SJSA1 (cell line): ENCODE data around the gene CCDC71. TPM values are rescaled to one million over a fixed set of nuclear protein-coding genes. Genes with fewer than 3 reads are reported as not detected.

Source experiments
- DNase-seq, 2 experiments: peaks; one replicate each; pipeline ENCODE4 v3.0.0-alpha.2; 2015 to 2020; ENCODE audit warnings: low spot score in 2 of 2, low read depth in 1 of 2
- H3K27ac ChIP-seq: fragments of 250-450 bp; sonication (Bioruptor Pico); 2 replicates; pipeline ENCODE4 v1.5.1; 2020; ENCODE audit warnings: mild to moderate bottlenecking, moderate library complexity
- H3K27me3 ChIP-seq: fragments of 250-450 bp; sonication (Bioruptor Pico); replicated peaks from 2 replicates; pipeline ENCODE4 v1.5.1; 2020; ENCODE audit warnings: mild to moderate bottlenecking, moderate library complexity
- H3K36me3 ChIP-seq: fragments of 250-450 bp; sonication (Bioruptor Pico); 2 replicates; pipeline ENCODE4 v1.5.1; 2020; ENCODE audit warnings: mild to moderate bottlenecking
- H3K4me1 ChIP-seq: fragments of 250-450 bp; sonication (Bioruptor Pico); replicated peaks from 2 replicates; pipeline ENCODE4 v1.6.1; 2021; ENCODE audit warnings: mild to moderate bottlenecking
- H3K4me3 ChIP-seq: fragments of 250-450 bp; sonication (Bioruptor Pico); 2 replicates; pipeline ENCODE4 v1.5.1; 2020; ENCODE audit warnings: mild to moderate bottlenecking
- H3K9me3 ChIP-seq: fragments of 250-450 bp; sonication (Bioruptor Pico); replicated peaks from 2 replicates; pipeline ENCODE4 v1.5.1; 2020; ENCODE audit warnings: mild to moderate bottlenecking
- total RNA-seq: library from RNA; depleted of rRNA; stranded (reverse); fragments of >200 nt; shearing (Covaris generic); gene quantifications from 2 replicates; pipeline ENCODE4 v1.2.3, GENCODE V29; 2014

The CCDC71 gene
- total RNA-seq, 1 experiment from 2014 or later: 23.8 TPM

DNA sequence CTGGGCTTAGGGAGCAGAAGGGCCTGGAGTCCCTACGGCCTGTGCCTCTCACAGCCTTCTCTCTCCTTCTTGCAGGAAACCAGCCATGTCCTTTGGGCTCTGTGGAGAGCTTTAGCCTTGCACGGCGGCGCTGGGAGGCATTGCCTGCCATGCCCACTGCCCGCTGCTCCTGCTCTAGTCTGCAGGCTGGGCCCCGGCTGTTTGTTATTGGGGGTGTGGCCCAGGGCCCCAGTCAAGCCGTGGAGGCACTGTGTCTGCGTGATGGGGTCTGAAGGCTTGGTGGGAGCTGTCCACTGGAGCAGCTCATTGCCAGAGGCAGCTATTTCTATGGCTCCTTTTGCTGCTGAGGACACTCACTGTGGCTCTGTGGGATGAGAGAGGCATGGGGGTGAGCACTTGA is 9.4 kb upstream of the CCDC71 start:
- Histone ChIP-seq H3K36me3 (peaks cover 3% of the 10 kb centered on the region; the same call in 1 of the 2 replicates), H3K27me3 (no peaks in the 10 kb centered on the region), H3K27ac (no peak overlapping the region), H3K4me1 (peaks cover 22% of the 10 kb centered on the region), H3K9me3 (no peaks in the 10 kb centered on the region), H3K4me3 (no peak overlapping the region)
- no peak for DNase-seq

DNA sequence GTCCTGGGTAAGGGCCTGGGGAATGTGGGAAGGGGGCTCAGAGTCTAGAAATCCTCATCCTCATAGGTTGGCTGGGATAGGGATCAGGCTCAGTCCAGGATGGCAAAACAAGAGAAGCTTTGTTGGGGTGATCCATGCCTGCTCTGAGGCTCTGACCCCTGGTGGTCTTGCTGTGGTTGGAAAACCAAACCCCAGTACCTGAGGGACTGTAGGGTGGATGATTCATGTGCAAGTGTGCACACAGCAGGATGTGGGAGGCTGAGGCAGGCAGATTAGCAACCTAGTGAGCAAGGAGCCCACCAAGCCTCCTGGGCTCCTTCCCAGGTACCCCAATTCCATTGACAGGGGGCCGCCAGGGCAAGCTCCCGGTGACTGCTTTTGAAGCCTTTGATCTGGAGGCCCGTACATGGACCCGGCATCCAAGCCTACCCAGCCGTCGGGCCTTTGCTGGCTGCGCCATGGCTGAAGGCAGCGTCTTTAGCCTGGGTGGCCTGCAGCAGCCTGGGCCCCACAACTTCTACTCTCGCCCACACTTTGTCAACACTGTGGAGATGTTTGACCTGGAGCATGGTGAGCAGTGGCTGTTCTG is 8.4 kb upstream of the CCDC71 start:
- peaks cover 3% of the 10 kb centered on the region; the same call in 1 of the 2 replicates for H3K36me3 ChIP-seq
- no peaks in the 10 kb centered on the region for H3K9me3 ChIP-seq
- H3K27me3 ChIP-seq: no peaks in the 10 kb centered on the region
- no peak overlapping the region for H3K4me3 ChIP-seq
- DNase-seq: no peak
- no peak overlapping the region for H3K27ac ChIP-seq
- H3K4me1 ChIP-seq: peaks cover 23% of the 10 kb centered on the region

DNA sequence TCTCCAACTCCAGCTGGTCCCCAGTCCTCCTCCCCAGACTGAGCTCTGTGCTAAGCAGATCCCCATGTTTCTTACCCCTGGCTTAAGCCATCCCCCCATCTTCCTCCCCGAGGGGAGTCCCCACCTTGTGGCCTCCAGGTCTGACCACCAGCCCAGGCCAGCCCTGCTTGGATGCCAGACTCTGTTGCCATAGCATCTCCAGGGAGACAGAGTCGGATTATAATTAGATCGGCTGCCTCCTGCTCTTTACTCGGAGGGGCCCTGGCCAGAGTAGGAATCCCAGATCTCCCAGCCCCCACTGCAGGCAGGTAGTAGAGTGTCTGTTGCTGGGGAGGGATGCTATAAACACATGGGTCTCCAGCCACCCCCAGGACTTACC is 7.7 kb upstream of the CCDC71 start:
- Histone ChIP-seq H3K9me3 (no peaks in the 10 kb centered on the region), H3K4me3 (no peak overlapping the region), H3K27me3 (no peaks in the 10 kb centered on the region), H3K4me1 (peaks cover 23% of the 10 kb centered on the region), H3K27ac (no peak overlapping the region), H3K36me3 (peaks cover 3% of the 10 kb centered on the region; the same call in 1 of the 2 replicates)
- DNase-seq: no peak

DNA sequence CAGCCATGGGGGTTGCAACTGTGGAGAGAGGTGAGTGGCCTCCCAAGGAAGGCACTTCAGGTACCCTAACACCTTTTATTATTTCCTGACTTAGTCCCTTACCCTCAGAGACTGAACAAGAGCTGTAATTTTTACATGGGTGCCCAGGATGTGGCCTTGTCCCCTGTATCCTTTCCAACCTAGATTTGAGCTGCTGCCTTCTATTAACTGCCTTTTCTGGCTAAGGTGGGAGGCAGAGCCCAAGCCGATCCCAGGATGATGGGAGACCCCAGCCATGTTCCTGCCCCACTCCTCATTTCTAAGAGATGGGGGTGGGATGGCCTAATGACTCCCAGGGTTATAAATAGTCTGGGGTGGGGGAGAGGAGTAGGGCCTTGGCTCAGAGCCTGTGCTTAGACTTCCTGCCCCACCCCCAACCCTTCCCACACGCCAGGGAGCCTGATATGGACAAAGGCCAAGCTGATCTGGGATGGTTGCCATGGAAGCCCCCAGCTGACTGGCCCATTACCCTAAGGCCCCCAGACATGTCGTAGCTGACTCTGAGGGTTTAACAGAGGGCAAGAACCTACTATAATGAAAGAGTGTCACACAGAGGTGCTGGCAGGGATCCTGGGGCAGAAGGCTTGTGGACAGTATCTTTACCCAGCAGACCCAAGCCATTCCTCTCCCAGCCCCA is 7.1 kb upstream of the CCDC71 start:
- Histone ChIP-seq H3K36me3 (peaks cover 3% of the 10 kb centered on the region; the same call in 1 of the 2 replicates), H3K4me1 (peaks cover 23% of the 10 kb centered on the region), H3K4me3 (no peak overlapping the region), H3K27ac (no peak overlapping the region), H3K27me3 (no peaks in the 10 kb centered on the region), H3K9me3 (no peaks in the 10 kb centered on the region)
- DNase-seq: no peak

DNA sequence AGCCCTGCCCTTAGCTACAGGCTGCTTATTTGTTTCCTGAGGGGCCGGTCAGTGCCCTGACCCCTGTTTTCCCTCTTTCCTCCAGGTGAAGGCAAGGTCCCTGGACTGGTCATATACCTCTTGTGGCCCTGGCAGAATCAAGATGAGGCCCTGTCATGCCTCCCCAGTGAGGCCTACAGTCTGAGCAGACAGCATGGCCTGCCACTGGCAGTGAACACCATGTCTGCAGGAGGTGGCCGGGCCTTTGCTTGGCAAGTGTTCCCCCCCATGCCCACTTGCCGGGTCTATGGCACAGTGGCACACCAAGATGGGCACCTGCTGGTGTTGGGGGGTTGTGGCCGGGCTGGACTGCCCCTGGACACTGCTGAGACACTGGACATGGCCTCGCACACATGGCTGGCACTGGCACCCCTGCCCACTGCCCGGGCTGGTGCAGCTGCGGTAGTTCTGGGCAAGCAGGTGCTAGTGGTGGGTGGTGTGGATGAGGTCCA is 6.5 kb upstream of the CCDC71 start:
- no peaks in the 10 kb centered on the region for H3K9me3 ChIP-seq
- H3K27ac ChIP-seq: no peak overlapping the region
- no peaks in the 10 kb centered on the region for H3K27me3 ChIP-seq
- no peak for DNase-seq
- H3K4me1 ChIP-seq: peaks cover 23% of the 10 kb centered on the region
- H3K4me3 ChIP-seq: 0 out of 2 replicates have a peak overlapping the region, but pooled peaks have one; percentile 60
- peaks cover 3% of the 10 kb centered on the region; the same call in 1 of the 2 replicates for H3K36me3 ChIP-seq

DNA sequence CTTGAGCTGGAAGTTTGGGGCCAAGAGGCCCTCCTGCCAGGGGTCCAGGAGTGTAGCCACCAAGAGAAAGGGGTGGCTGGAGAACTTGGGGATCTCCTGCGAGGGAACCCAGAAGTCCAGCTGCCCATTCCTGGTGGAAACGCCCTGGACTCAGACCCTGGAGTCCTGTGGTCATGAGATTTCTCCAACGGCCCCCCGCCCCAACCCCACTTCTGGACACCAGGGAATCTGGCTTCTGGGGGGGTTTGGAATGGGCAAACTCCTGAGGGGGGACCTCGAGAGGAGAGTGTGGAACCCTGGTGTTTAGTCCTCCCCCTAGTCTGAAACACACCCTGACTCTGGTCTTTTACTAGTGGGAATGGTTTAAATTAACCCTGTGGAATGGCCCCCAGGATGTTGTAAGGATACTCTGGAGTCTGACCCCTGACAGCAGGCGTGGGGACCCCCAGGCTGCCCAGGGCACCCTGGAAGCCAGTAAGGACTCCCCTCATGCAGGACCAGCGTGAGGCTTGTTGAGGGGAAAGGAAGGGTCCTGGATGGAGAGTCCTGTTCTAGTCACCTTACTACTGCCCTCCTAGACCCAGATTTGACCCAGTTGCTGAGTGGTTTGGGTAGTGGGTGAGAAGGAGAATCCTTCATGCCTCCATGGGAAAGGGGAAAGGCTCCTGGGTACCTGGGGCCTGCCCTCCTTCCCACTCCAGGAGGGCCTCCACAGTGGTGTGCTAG is 5.8 kb upstream of the CCDC71 start:
- Histone ChIP-seq H3K27me3 (no peaks in the 10 kb centered on the region), H3K4me3 (peak overlapping the region; percentile 60), H3K27ac (no peak overlapping the region), H3K36me3 (peaks cover 3% of the 10 kb centered on the region; the same call in 1 of the 2 replicates), H3K4me1 (peaks cover 23% of the 10 kb centered on the region), H3K9me3 (no peaks in the 10 kb centered on the region)
- no peak for DNase-seq

DNA sequence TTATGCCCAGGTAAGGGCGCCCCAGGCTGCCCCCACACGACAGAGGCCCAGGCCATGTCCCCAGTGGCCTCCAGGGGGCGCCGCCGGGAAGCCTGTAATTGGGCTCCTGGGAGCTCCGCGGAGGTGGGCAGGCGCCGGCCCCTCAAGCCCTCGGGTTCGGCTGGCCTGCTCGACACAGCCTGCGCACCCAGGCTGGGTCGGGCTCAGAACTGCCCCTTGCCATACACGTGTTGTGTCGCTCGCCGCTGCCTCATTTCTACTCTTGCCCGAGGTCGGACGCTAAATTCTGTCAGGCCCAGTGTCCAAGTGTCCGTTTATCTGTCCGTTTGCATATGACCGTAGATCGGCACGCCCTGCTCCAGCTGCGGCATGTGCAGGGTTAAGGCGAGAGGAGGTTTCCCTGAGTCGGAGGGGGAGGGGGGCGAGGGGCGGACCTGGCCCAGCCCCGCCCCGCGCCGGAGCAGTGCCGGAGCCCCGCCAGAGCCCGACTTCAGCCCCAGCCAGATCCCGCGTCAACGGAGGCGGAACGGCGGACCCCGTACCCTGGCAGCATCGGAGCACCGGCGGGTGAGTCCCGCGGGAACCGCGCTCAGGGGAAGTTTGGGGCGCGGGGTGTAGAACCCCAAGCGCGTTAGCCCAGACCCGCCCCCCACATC is 5.1 kb upstream of the CCDC71 start, which contains the start of gene KLHDC8B:
TSS of gene KLHDC8B (plus strand) at position 480 of the 656 bp plus-strand sequence. CDS start 1,172 bp downstream, outside the sequence.
- peaks cover 1% of the 10 kb centered on the region; the same call in 1 of the 2 replicates for H3K9me3 ChIP-seq
- H3K27ac ChIP-seq: no peak within 1 kb of the TSS
- H3K27me3 ChIP-seq: no peaks in the 10 kb centered on the region
- peak within 1 kb of the TSS; percentile 60 for H3K4me3 ChIP-seq
- DNase-seq: peak; percentile 84 to 90
- H3K36me3 ChIP-seq: peaks cover 4% of the 10 kb centered on the region; the same call in 1 of the 2 replicates
- peaks cover 27% of the 10 kb centered on the region for H3K4me1 ChIP-seq

DNA sequence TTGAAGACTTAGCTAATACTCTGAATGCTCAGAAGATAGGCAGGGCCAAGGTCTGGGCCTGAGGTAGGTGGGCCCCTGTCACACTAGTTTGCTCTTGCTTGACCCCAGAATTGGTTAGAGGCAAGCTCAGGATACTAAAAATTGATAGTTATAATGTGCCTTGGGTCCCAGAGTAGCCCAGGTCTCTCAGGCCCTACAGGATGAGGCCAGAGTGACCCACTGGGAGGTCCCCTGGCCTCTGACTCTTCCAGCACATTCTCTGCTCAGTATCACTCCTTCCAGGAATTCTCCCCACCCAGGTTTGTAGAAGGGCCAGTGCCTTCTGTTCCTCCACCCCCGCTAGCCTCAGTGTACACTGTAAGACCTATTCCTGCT is 4.6 kb upstream of the CCDC71 start:
- H3K27me3 ChIP-seq: no peaks in the 10 kb centered on the region
- H3K36me3 ChIP-seq: peaks cover 3% of the 10 kb centered on the region; the same call in 1 of the 2 replicates
- peaks cover 29% of the 10 kb centered on the region for H3K4me1 ChIP-seq
- peaks cover 2% of the 10 kb centered on the region; the same call in 1 of the 2 replicates for H3K9me3 ChIP-seq
- no peak overlapping the region for H3K27ac ChIP-seq
- DNase-seq: no peak
- peak overlapping the region; percentile 60 for H3K4me3 ChIP-seq

DNA sequence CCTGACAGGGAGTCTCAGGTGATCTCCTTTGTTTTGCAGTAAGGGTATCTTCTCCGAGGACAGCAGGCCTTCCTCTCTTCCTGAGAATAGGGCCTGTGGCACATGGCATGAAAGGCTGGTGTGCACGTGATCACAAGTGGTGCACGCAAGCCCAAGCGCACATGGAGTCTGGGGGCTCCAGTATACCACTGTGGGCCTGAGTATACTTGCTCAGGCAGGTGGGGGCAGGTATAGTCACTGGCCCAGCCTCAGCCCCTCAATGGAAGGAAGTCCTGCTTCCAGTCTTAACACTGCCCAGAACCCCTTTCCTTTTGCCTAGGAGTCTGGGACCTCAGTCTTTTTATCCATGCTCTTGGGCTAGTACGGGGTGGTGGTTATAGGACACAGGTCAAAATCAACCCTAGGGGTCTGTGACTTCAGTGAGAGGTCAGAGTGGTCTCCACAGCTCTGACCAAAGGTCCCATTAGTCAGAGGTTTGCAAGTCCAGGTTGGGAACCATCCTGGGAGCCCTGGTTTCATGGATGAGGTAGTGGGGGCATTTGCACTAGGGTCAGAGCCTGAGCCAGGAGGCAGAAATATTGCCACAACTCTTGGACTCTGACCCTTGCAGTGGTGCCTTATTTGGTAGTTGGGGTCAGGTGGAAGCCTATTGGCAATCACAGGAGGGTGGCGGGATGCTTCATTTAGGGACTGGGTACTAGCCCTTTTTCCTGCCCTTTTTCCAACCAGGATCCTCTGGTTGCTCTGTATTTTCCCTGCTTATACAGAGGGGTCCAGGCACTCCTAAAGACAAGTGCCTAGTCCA is 823 bp upstream of the CCDC71 start:
- peak overlapping the region; percentile 60 for H3K4me3 ChIP-seq
- peaks cover 27% of the 10 kb centered on the region for H3K4me1 ChIP-seq
- no peaks in the 10 kb centered on the region for H3K27me3 ChIP-seq
- peaks cover 2% of the 10 kb centered on the region; the same call in 1 of the 2 replicates for H3K9me3 ChIP-seq
- H3K36me3 ChIP-seq: peaks cover 33% of the 10 kb centered on the region
- H3K27ac ChIP-seq: 0 out of 2 replicates have a peak overlapping the region, but pooled peaks have one; percentile 64
- no peak for DNase-seq

DNA sequence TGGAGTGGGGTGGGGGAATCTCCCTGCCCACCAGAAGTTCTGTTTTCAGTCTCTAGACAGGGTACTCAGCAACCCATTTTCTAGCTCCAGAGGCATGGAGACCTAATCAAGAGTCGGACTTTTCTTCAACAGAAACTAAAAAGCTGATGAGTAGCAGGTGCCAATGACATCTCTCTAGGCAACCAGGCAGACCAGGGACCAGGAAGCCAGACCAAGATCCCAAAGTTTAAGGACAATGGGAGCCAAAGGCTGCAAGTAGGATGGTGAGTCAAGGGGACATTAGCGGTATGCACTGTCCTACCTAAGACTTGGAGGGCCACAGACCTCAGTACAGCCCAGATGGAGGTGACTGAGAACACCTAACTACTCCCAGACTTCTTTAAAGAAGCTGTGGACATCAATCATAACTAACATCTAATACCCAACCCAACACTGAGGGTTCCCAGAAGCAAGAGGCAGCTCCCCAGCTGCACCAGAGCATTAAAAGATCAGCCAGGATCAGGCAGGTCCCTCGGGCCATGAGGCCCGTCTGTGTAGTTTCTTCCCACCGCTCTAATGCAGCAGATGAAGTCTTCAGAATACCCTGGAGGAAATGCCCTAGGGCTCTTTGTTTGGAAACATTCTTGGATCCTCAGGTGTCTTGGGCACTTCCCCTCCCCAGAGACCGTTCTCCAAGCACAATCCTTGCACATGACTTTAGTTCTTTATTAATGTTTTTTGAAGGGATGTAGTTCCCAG is 979 bp downstream of the CCDC71 start:
- H3K27me3 ChIP-seq: no peaks in the 10 kb centered on the region
- H3K9me3 ChIP-seq: peaks cover 2% of the 10 kb centered on the region; the same call in 1 of the 2 replicates
- H3K4me3 ChIP-seq: peak overlapping the region; percentile 60
- H3K4me1 ChIP-seq: peaks cover 13% of the 10 kb centered on the region
- DNase-seq: no peak
- no peak overlapping the region; the same call in 1 of the 2 replicates for H3K27ac ChIP-seq
- peaks cover 41% of the 10 kb centered on the region for H3K36me3 ChIP-seq

DNA sequence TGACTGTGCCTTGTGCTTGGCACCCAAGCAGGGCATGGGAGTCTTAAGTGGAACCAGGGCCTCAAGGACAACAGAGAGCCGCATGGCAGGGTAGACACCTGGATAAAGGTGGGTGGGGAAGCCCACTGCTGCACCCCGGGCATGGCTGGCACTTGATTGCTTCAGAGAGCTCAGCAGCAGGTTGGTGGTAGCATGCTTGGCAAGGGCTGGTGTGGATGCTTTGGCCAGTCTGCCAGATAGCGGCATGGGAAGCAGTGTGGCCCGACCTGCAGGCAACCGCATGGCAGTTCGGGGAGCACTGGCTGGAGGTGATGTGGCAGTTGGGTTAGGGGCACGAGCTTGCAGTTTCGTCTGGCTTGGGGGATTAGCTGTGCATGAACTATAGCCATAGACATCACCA is 2.5 kb downstream of the CCDC71 start:
- peaks cover 13% of the 10 kb centered on the region for H3K4me1 ChIP-seq
- H3K9me3 ChIP-seq: peaks cover 2% of the 10 kb centered on the region; the same call in 1 of the 2 replicates
- DNase-seq: no peak
- H3K4me3 ChIP-seq: no peak overlapping the region
- no peaks in the 10 kb centered on the region for H3K27me3 ChIP-seq
- H3K27ac ChIP-seq: no peak overlapping the region
- peaks cover 41% of the 10 kb centered on the region for H3K36me3 ChIP-seq

DNA sequence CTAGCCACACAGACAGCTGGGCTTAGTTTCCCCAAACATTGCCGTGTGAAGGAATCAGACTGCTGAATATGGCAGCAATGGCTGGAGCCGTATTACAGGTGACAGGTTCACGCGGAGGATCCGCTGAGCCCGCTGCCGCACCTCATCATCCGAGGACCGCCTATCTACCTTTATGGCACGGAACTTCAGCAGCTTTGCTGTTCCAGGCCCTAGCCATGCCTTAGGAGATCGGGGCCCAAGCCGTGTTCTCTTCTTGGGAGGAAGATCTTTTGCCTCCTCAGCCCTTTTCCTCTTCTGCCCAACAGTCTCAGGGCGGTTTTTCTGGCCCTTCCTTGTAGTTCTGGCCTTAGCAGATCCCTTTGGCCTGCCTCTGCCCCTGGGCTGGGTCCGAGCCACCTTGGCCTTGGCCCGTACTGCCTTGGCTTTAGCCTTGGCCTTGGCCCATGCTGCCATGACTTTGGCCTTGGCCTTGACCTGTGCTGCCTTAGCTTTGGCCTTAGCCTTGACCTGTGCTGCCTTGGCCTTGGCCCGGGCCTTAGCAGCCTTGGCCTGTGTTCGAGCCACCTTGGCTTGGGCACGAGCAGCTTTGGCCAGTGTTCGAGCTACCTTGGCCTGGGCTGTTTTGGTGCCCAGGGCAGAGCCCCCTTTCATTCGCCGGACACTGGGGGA is 3.2 kb downstream of the CCDC71 start:
- no peak overlapping the region for H3K4me3 ChIP-seq
- H3K27me3 ChIP-seq: no peaks in the 10 kb centered on the region
- peaks cover 13% of the 10 kb centered on the region for H3K4me1 ChIP-seq
- H3K27ac ChIP-seq: no peak overlapping the region
- peaks cover 2% of the 10 kb centered on the region; the same call in 1 of the 2 replicates for H3K9me3 ChIP-seq
- no peak for DNase-seq
- peaks cover 41% of the 10 kb centered on the region for H3K36me3 ChIP-seq
